HG03439 (cell line): ENCODE results near the gene SCNM1.
"Not testable (repeated sequence)": the region's sequence is repeated elsewhere in the genome, so short reads cannot be mapped to it uniquely, and the experiment has no call there.

Experiments used
- ATAC-seq: cut with Tn5 transposase; IDR thresholded peaks from one replicate; pipeline ENCODE4 v1.9.1; 2021; ENCODE audit warnings: mild to moderate bottlenecking, moderate library complexity; ENCODE audit not compliant: unreplicated experiment

Gene SCNM1

GRCh38 chr1:151146412-151147131 lies 19.4 kb upstream of the SCNM1 start, which contains the start of gene SEMA6C:
TSS of gene SEMA6C (minus strand) at chr1:151146631. CDS start at chr1:151142621, 4,010 bp downstream.
- peak; percentile 98 for ATAC-seq

- ATAC-seq = no peak
Measured at GRCh38 chr1:151147132-151147503, 18.8 kb upstream of the SCNM1 start.

- no peak for ATAC-seq
Measured at GRCh38 chr1:151147665-151148064, 18.3 kb upstream of the SCNM1 start.

GRCh38 chr1:151156515-151156819 lies 9.5 kb upstream of the SCNM1 start, which contains the start of gene TNFAIP8L2:
TSS of gene TNFAIP8L2 (plus strand) at chr1:151156649. CDS start at chr1:151158698, 2,049 bp downstream.
- ATAC-seq = no peak

GRCh38 chr1:151157067-151157531 lies 8.8 kb upstream of the SCNM1 start:
- no peak for ATAC-seq

- ATAC-seq = no peak
Measured at GRCh38 chr1:151158326-151158725, 7.6 kb upstream of the SCNM1 start.

GRCh38 chr1:151158751-151159251 lies 7.1 kb upstream of the SCNM1 start:
- ATAC-seq = no peak

- no peak for ATAC-seq
Measured at GRCh38 chr1:151159373-151159772, 6.6 kb upstream of the SCNM1 start.

- ATAC-seq = no peak
Measured at GRCh38 chr1:151164732-151165280, 1.1 kb upstream of the SCNM1 start.

GRCh38 chr1:151165281-151165737 lies 635 bp upstream of the SCNM1 start:
- ATAC-seq = no peak

- ATAC-seq = no peak
Measured at GRCh38 chr1:151166505-151166956, 587 bp downstream of the SCNM1 start.

GRCh38 chr1:151167116-151167515 lies 1.2 kb downstream of the SCNM1 start:
- no peak for ATAC-seq

GRCh38 chr1:151171190-151171589 lies 5.2 kb downstream of the SCNM1 start:
- no peak for ATAC-seq

- ATAC-seq = no peak
Measured at GRCh38 chr1:151175041-151175741, 9.2 kb downstream of the SCNM1 start.

- no peak for ATAC-seq
Measured at GRCh38 chr1:151175863-151176262, 9.9 kb downstream of the SCNM1 start, which contains the start of gene TMOD4. TSS of gene TMOD4 (minus strand) at chr1:151175981. CDS start at chr1:151174875, 1,106 bp downstream.

- ATAC-seq = no peak
Measured at GRCh38 chr1:151176514-151177045, 10.6 kb downstream of the SCNM1 start.

GRCh38 chr1:151184211-151184610 lies 18.3 kb downstream of the SCNM1 start:
- ATAC-seq = no peak

- no peak for ATAC-seq
Measured at GRCh38 chr1:151187205-151187604, 21.3 kb downstream of the SCNM1 start.

- ATAC-seq = not testable (repeated sequence)
Measured at GRCh38 chr1:151188667-151189066, 22.7 kb downstream of the SCNM1 start.

GRCh38 chr1:151189637-151190445 lies 23.9 kb downstream of the SCNM1 start, which contains the start of gene VPS72:
TSS of gene VPS72 (minus strand) at chr1:151190197. CDS start at chr1:151190121, 76 bp downstream.
- ATAC-seq = peak; percentile 84
